Right kidney (tissue), 1 donor: Measurements from ENCODE around the gene FUZ.
"Not testable (repeated sequence)": the region's sequence is repeated elsewhere in the genome, so short reads cannot be mapped to it uniquely, and the experiment has no call there.

Experiments
- DNase-seq: peaks from one replicate; pipeline ENCODE4 v3.0.0-alpha.2; 2016

Gene FUZ

GRCh38 chr19:49833599-49833998 is 20.5 kb upstream of the FUZ start:
- DNase-seq: no peak

GRCh38 chr19:49832556-49832955 is 19.5 kb upstream of the FUZ start:
- DNase-seq: no peak

- no peak for DNase-seq
These were observed 18.5 kb upstream of the FUZ start for GRCh38 chr19:49831592-49831991.

GRCh38 chr19:49830766-49831165 is 17.7 kb upstream of the FUZ start:
- no peak for DNase-seq

GRCh38 chr19:49829721-49830120 is 16.6 kb upstream of the FUZ start:
- no peak for DNase-seq

- no peak for DNase-seq
These were observed 16.1 kb upstream of the FUZ start for GRCh38 chr19:49829200-49829599.

- DNase-seq: no peak
These were observed 13.9 kb upstream of the FUZ start for GRCh38 chr19:49827034-49827433.

GRCh38 chr19:49824662-49825061 is 11.6 kb upstream of the FUZ start:
- no peak for DNase-seq

GRCh38 chr19:49823472-49823871 is 10.4 kb upstream of the FUZ start:
- no peak for DNase-seq

- DNase-seq: no peak
These were observed 7.0 kb upstream of the FUZ start for GRCh38 chr19:49820125-49820524.

GRCh38 chr19:49819452-49820115 is 6.5 kb upstream of the FUZ start:
- DNase-seq: not testable (repeated sequence)

- DNase-seq: no peak
These were observed 5.7 kb upstream of the FUZ start for GRCh38 chr19:49818649-49819370.

GRCh38 chr19:49817964-49818648 is 5.0 kb upstream of the FUZ start, which contains the start of gene MED25:
Gene MED25 (plus strand): TSS chr19:49818289. CDS start chr19:49818342, 53 bp downstream.
- peak; percentile 100 for DNase-seq

GRCh38 chr19:49816590-49816989 is 3.5 kb upstream of the FUZ start:
- peak; percentile 44 for DNase-seq

- DNase-seq: no peak
These were observed 918 bp upstream of the FUZ start for GRCh38 chr19:49814010-49814409.

GRCh38 chr19:49812452-49812996 is 568 bp downstream of the FUZ start:
- DNase-seq: no peak

- no peak for DNase-seq
These were observed 1.8 kb downstream of the FUZ start for GRCh38 chr19:49811328-49811727.

GRCh38 chr19:49809941-49810389 is 3.1 kb downstream of the FUZ start:
- no peak for DNase-seq

- peak; percentile 74 for DNase-seq
These were observed 3.7 kb downstream of the FUZ start for GRCh38 chr19:49809160-49809940.

- peak; percentile 71 for DNase-seq
These were observed 4.4 kb downstream of the FUZ start for GRCh38 chr19:49808711-49809159.

GRCh38 chr19:49807904-49808675 is 5.0 kb downstream of the FUZ start:
- no peak for DNase-seq
